ENCODE results near the gene WASF3.
A peak's percentile ranks its signal among the peaks of the same experiment; 100 is the strongest.
"Not testable (repeated sequence)": the region's sequence is repeated elsewhere in the genome, so short reads cannot be mapped to it uniquely, and the experiment has no call there.

Gene WASF3

GRCh38 chr13:26711211-26711610 is 153.7 kb downstream of the WASF3 start:
- ATAC-seq (replicated peaks) (no peak), DNase-seq (no peak)
- Mint-ChIP-seq H3K4me3 (no peak overlapping the region), H3K36me3 (ENCODE audit: insufficient read depth) (no peaks in the 10 kb centered on the region), H3K9me3 (no peaks in the 10 kb centered on the region), H3K27ac (no peak overlapping the region), H3K27me3 (peaks cover 0 to 2% of the 10 kb centered on the region in 2 donors), H3K4me1 (ENCODE audit: low read depth in 2 of 2) (peaks cover 0 to 1% of the 10 kb centered on the region in 2 donors)

- Mint-ChIP-seq H3K4me3 (no peak overlapping the region), H3K36me3 (ENCODE audit: insufficient read depth) (no peaks in the 10 kb centered on the region), H3K27me3 (no peaks in the 10 kb centered on the region), H3K9me3 (no peaks in the 10 kb centered on the region), H3K4me1 (ENCODE audit: low read depth in 2 of 2) (peaks cover 0 to 1% of the 10 kb centered on the region in 2 donors), H3K27ac (no peak overlapping the region)
- no peak for ATAC-seq (replicated peaks)
- no peak for DNase-seq
These were observed 155.9 kb downstream of the WASF3 start for GRCh38 chr13:26713341-26713740.

- H3K36me3 Mint-ChIP-seq (ENCODE audit: insufficient read depth) = peaks cover 5% of the 10 kb centered on the region
- no peaks in the 10 kb centered on the region for H3K9me3 Mint-ChIP-seq
- H3K27ac Mint-ChIP-seq = peak overlapping the region in 1 of 2 donors; percentile 25
- ATAC-seq (replicated peaks) (no peak), DNase-seq (no peak)
- no peak overlapping the region for H3K4me3 Mint-ChIP-seq
- H3K27me3 Mint-ChIP-seq = no peaks in the 10 kb centered on the region
- peaks cover 19 to 20% of the 10 kb centered on the region in 2 donors for H3K4me1 Mint-ChIP-seq (ENCODE audit: low read depth in 2 of 2)
These were observed 159.5 kb downstream of the WASF3 start for GRCh38 chr13:26716984-26717383.

GRCh38 chr13:26718146-26718545 is 160.7 kb downstream of the WASF3 start:
- no peaks in the 10 kb centered on the region for H3K9me3 Mint-ChIP-seq
- H3K36me3 Mint-ChIP-seq (ENCODE audit: insufficient read depth) = peaks cover 5% of the 10 kb centered on the region
- ATAC-seq (replicated peaks) = no peak
- H3K27ac Mint-ChIP-seq = peak overlapping the region; percentile 25 to 44
- DNase-seq = no peak
- no peak overlapping the region for H3K4me3 Mint-ChIP-seq
- no peaks in the 10 kb centered on the region for H3K27me3 Mint-ChIP-seq
- peaks cover 25 to 26% of the 10 kb centered on the region in 2 donors for H3K4me1 Mint-ChIP-seq (ENCODE audit: low read depth in 2 of 2)

- H3K27ac Mint-ChIP-seq = peak overlapping the region; percentile 44 to 47
- no peak for DNase-seq
- H3K27me3 Mint-ChIP-seq = no peaks in the 10 kb centered on the region
- no peaks in the 10 kb centered on the region for H3K9me3 Mint-ChIP-seq
- no peak overlapping the region for H3K4me3 Mint-ChIP-seq
- H3K36me3 Mint-ChIP-seq (ENCODE audit: insufficient read depth) = peaks cover 5% of the 10 kb centered on the region
- H3K4me1 Mint-ChIP-seq (ENCODE audit: low read depth in 2 of 2) = peaks cover 25 to 26% of the 10 kb centered on the region in 2 donors
- ATAC-seq (replicated peaks) = no peak
These were observed 161.4 kb downstream of the WASF3 start for GRCh38 chr13:26718872-26719271.

GRCh38 chr13:26719356-26719945 is 162.0 kb downstream of the WASF3 start:
- Mint-ChIP-seq H3K9me3 (no peaks in the 10 kb centered on the region), H3K27ac (peak overlapping the region; percentile 44 to 47), H3K4me1 (ENCODE audit: low read depth in 2 of 2) (peaks cover 25 to 26% of the 10 kb centered on the region in 2 donors), H3K36me3 (ENCODE audit: insufficient read depth) (peaks cover 5% of the 10 kb centered on the region), H3K4me3 (peak overlapping the region in 1 of 2 donors; percentile 8), H3K27me3 (no peaks in the 10 kb centered on the region)
- ATAC-seq (replicated peaks) (no peak), DNase-seq (no peak)

- Mint-ChIP-seq H3K27me3 (no peaks in the 10 kb centered on the region), H3K4me1 (ENCODE audit: low read depth in 2 of 2) (peaks cover 25 to 26% of the 10 kb centered on the region in 2 donors), H3K27ac (peak overlapping the region; percentile 70 to 91), H3K4me3 (peak overlapping the region; percentile 82 to 90), H3K36me3 (ENCODE audit: insufficient read depth) (peaks cover 5% of the 10 kb centered on the region), H3K9me3 (no peaks in the 10 kb centered on the region)
- peak; percentile 20 to 29 (median 22) for DNase-seq
- ATAC-seq (replicated peaks) = peak; percentile 85
These were observed 164.0 kb downstream of the WASF3 start for GRCh38 chr13:26721251-26722121.

GRCh38 chr13:26722321-26722720 is 164.8 kb downstream of the WASF3 start:
- DNase-seq = no peak
- Mint-ChIP-seq H3K9me3 (no peaks in the 10 kb centered on the region), H3K36me3 (ENCODE audit: insufficient read depth) (peaks cover 5% of the 10 kb centered on the region), H3K27me3 (no peaks in the 10 kb centered on the region), H3K4me3 (peak overlapping the region; percentile 82 to 90), H3K27ac (peak overlapping the region; percentile 70 to 91), H3K4me1 (ENCODE audit: low read depth in 2 of 2) (peaks cover 25 to 26% of the 10 kb centered on the region in 2 donors)
- no peak for ATAC-seq (replicated peaks)

- H3K36me3 Mint-ChIP-seq (ENCODE audit: insufficient read depth); H3K27ac Mint-ChIP-seq; DNase-seq; H3K27me3 Mint-ChIP-seq; ATAC-seq (replicated peaks); H3K4me3 Mint-ChIP-seq; H3K9me3 Mint-ChIP-seq: not testable (repeated sequence)
- H3K4me1 Mint-ChIP-seq (ENCODE audit: low read depth in 2 of 2) = peaks cover 25 to 29% of the 10 kb centered on the region in 2 donors
These were observed 166.1 kb downstream of the WASF3 start for GRCh38 chr13:26723620-26724019.

- DNase-seq (no peak), ATAC-seq (replicated peaks) (no peak)
- H3K9me3 Mint-ChIP-seq = no peaks in the 10 kb centered on the region
- peak overlapping the region in 1 of 2 donors; percentile 32 for H3K27ac Mint-ChIP-seq
- no peaks in the 10 kb centered on the region for H3K36me3 Mint-ChIP-seq (ENCODE audit: insufficient read depth)
- H3K4me3 Mint-ChIP-seq = no peak overlapping the region
- H3K4me1 Mint-ChIP-seq (ENCODE audit: low read depth in 2 of 2) = peaks cover 9 to 11% of the 10 kb centered on the region in 2 donors
- H3K27me3 Mint-ChIP-seq = no peaks in the 10 kb centered on the region
These were observed 169.2 kb downstream of the WASF3 start for GRCh38 chr13:26726684-26727083.

- no peak for DNase-seq
- Mint-ChIP-seq H3K4me3 (no peak overlapping the region), H3K4me1 (ENCODE audit: low read depth in 2 of 2) (peaks cover 4 to 8% of the 10 kb centered on the region in 2 donors), H3K9me3 (no peaks in the 10 kb centered on the region), H3K27ac (no peak overlapping the region), H3K36me3 (ENCODE audit: insufficient read depth) (no peaks in the 10 kb centered on the region), H3K27me3 (no peaks in the 10 kb centered on the region)
- ATAC-seq (replicated peaks) = no peak
These were observed 169.6 kb downstream of the WASF3 start for GRCh38 chr13:26727122-26727521.

GRCh38 chr13:26727633-26728032 is 170.2 kb downstream of the WASF3 start:
- Mint-ChIP-seq H3K27ac (no peak overlapping the region), H3K36me3 (ENCODE audit: insufficient read depth) (no peaks in the 10 kb centered on the region), H3K27me3 (no peaks in the 10 kb centered on the region), H3K4me1 (ENCODE audit: low read depth in 2 of 2) (peaks cover 0 to 4% of the 10 kb centered on the region in 2 donors), H3K9me3 (no peaks in the 10 kb centered on the region), H3K4me3 (no peak overlapping the region)
- no peak for DNase-seq
- ATAC-seq (replicated peaks) = no peak

- no peaks in the 10 kb centered on the region for H3K36me3 Mint-ChIP-seq (ENCODE audit: insufficient read depth)
- H3K9me3 Mint-ChIP-seq = peaks cover 0 to 7% of the 10 kb centered on the region in 2 donors
- peaks cover 12 to 14% of the 10 kb centered on the region in 2 donors for H3K27me3 Mint-ChIP-seq
- no peak overlapping the region for H3K27ac Mint-ChIP-seq
- DNase-seq = no peak
- ATAC-seq (replicated peaks) = no peak
- no peak overlapping the region for H3K4me3 Mint-ChIP-seq
- H3K4me1 Mint-ChIP-seq (ENCODE audit: low read depth in 2 of 2) = no peaks in the 10 kb centered on the region
These were observed 178.2 kb downstream of the WASF3 start for GRCh38 chr13:26735677-26736076.

Measured in effector memory CD8-positive, alpha-beta T cell (primary cell).